AG10803 (cell line): ENCODE measurements around the gene HMGCS2.

ENCODE experiments used
- DNase-seq: peaks from one replicate; pipeline ENCODE4 v3.0.0; 2010; ENCODE audit warnings: low read depth
- H3K4me3 ChIP-seq: 2 replicates; pipeline ENCODE4 v1.5.1; 2011; ENCODE audit warnings: mild to moderate bottlenecking, low read length, control low read depth
- CTCF ChIP-seq: conservative IDR thresholded peaks from 2 replicates; pipeline ENCODE4 v1.5.1; 2011; ENCODE audit warnings: mild to moderate bottlenecking, low read length, control low read depth, inconsistent platforms

HMGCS2 gene

GRCh38 chr1:119772298-119772697 lies 3.6 kb upstream of the HMGCS2 start:
- TF ChIP-seq CTCF, result no peak
- DNase-seq, result no peak
- no peak overlapping the region for H3K4me3 ChIP-seq

GRCh38 chr1:119771770-119772169 lies 3.1 kb upstream of the HMGCS2 start:
- H3K4me3 ChIP-seq, result no peak overlapping the region
- peak; percentile 32 for DNase-seq
- no peak for TF ChIP-seq CTCF

DNA sequence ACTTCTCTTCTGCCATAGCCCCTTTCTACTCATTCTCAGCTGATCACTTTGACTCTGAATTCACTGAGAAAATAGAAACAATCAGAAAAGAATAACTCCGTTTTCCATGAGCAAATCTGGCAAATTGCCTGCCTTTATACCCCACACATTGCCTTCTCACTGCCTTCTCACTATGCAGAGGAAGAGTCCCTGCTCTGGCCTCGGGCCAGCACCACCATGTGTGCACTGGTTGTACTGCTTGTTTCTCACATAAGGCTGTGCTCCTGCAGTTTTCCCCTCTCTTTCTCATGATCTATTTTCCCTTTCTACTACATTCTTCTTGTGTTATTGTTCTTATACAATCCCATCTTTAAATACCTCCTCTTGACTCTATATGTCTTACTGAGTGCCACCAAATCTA lies 2.3 kb upstream of the HMGCS2 start:
- DNase-seq, result no peak
- no peak for TF ChIP-seq CTCF
- no peak overlapping the region for H3K4me3 ChIP-seq

DNA sequence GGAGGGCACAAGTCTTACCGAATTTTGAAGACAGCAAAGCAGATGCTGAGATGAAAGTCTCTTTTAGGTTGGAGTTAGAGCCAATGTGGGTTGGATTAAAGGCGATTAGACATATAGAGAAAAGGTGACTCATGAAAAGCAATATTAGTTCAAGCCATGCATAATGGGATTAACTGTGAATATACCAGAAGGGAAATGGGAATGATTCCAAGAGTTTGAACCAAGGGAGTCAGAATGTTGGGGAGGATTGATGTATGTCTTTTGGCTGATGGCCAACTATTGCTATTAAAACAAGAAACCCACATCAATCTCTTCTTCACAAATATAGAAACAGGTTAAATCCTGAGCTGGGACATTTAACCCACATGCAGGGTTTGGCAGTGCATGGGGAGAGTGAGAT lies 1.2 kb downstream of the HMGCS2 start:
- H3K4me3 ChIP-seq, result no peak overlapping the region
- DNase-seq, result no peak
- TF ChIP-seq CTCF, result no peak

DNA sequence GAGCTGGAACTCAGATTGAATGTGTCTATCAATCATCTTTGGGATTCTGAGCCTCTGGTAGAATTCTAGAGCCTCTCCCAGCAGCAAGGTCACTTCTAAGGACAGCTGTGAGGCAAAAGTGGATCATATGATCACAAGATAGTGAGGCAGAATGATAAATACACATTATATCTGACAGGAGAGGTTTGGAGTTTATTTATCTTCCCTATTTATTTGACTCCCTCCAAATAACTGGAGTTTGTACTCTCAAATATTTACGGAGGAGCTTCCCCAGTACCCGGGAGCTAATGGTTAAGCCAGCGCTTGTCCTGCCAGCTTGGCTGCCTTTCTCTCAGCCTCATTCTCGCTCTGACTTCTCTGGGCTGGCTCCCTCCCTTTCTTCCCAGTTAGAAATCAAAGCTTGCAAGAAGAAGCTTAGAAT lies 2.3 kb downstream of the HMGCS2 start:
- TF ChIP-seq CTCF, result no peak
- no peak for DNase-seq
- no peak overlapping the region for H3K4me3 ChIP-seq

DNA sequence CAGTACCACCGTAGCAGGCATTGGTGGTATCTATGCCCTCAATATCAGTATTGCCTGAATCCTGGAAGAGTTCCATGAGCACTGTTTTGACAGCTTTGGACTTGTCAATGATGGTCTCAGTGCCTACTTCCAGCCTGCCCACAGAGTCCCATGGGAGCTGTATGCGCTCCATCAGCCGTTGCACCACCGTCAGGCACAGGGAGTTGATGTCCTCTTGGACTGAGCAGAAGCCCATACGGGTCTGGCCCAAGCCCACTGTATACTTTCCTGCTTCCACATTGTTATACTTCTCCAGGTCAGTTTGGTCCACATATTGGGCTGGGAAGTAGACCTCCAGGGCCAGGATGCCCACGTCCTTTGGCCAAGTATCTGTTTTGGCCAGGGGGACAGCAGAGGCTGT lies 4.5 kb downstream of the HMGCS2 start:
- no peak overlapping the region for H3K4me3 ChIP-seq
- no peak for TF ChIP-seq CTCF
- no peak for DNase-seq

DNA sequence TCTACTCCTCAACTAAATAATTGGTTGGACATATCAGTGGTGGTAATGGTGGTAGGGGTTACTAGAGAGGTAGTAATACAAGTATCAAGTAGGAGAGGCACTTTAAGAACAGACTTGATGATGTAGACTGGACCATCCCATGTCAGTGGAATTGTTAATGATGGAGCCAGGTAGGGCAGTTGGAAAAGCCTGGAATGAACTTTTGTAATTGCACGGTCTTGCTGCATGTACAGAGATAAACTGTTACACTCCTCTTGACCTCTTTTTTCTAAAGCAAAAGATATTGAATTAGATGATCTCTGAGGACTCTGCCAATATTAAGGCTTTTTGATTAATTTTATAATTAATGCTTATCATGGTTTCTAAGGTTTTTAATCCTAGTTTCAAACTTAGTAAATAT lies 5.8 kb downstream of the HMGCS2 start:
- DNase-seq, result no peak
- no peak overlapping the region for H3K4me3 ChIP-seq
- TF ChIP-seq CTCF, result no peak
